ENCODE measurements around the gene DDX11.
"Not testable (repeated sequence)": the region's sequence is repeated elsewhere in the genome, so short reads cannot be mapped to it uniquely, and the experiment has no call there.

Gene DDX11

DNA sequence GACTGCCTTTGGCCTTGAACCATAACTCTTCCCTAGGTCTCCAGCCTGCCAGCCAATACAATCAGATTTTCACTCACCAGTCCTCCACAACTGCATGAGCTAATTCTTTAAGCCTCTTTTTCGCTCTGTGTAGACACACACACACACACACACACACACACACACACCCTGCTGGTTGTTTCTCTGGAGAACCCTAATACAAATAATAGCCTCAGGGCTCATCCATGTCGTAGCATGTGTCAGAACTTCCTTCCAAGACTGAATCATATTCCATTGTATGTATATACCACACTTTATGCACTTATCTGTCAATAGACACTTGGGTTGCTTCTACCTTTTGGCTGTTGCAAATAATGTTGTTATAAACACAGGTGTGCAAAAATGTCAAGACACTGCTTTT, 6.0 kb upstream of the DDX11 start:
- not testable (repeated sequence) for DNase-seq (ENCODE audit: low spot score)

DNA sequence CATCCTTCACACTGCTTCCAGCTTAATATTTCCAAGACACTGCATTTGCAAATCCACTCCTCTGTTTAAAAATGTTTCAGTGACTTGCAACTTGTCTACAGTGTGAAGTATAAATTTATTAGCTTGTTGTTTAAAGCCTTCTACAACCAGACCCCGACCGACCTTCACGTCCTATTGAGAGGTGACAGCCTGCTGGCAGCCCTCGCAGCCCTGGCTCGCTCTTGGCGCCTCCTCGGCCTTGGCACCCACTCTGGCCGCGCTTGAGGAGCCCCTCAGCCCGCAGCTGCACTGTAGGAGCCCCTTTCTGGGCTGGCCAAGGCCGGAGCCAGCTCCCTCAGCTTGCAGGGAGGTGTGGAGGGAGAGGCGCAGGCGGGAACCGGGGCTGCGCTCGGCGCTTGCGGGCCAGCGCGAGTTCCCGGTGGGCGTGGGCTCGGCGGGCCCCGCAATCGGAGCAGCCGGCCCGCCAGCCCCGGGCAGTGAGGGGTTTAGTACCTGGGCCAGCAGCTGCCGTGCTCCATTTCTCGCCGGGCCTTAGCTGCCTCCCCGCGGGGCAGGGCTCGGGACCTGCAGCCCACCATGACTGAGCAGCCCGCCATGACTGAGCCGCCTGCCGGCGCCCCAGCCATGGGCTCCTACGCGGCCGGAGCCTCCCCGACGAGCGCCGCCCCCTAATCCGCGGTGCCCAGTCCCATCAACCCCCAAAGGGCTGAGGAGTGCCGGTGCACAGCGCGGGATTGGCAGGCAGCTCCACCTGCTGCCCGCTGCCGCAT, 2.5 kb upstream of the DDX11 start:
- DNase-seq (ENCODE audit: low spot score) = not testable (repeated sequence)

- DNase-seq (ENCODE audit: low spot score) = not testable (repeated sequence)
Observed at GRCh38 chr12:31072962-31073361, 698 bp upstream of the DDX11 start.

GRCh38 chr12:31074333-31074874, 744 bp downstream of the DDX11 start:
- peak; percentile 62 for DNase-seq (ENCODE audit: low spot score)

DNA sequence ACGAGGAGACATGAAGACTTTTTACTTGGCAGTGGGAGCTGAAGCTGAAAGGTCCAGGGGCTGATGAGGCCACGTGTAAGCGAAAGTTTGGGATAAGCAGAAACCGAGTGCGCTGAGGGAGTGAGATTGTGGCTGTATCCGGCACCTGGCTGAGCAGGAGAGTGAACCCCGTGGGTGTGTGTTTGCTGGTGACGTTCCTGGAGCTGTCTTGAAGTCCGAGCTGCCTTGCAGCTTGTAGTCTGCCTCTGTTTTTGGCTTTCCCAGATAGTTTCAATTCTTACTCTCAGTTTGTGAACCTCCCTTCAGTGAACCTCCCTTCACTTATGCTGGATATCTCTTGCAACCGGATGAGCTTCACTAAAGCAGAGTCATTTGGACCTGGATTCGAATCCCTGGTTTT, 2.5 kb downstream of the DDX11 start:
- DNase-seq (ENCODE audit: low spot score) = not testable (repeated sequence)

- not testable (repeated sequence) for DNase-seq (ENCODE audit: low spot score)
Observed at GRCh38 chr12:31077095-31077494, 3.4 kb downstream of the DDX11 start.

DNA sequence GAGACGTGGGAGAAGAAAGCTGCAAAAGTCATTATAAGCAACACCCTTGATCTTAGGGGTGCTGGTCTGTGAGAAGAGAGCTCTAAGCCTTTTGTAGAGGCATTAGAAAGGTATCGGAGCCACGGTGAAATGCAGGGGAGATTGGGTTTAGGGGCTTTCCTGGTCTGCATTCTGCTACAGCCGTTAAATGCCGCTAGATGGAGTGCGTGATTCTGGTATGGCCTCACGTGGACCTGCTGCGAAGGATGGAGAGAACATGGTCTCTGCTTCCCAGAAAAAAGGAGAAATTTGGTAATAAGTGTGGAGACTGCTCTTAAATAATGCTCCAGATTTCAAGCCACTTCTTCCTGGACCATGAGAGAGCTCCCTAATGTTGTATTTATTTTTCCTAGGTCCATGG, 4.3 kb downstream of the DDX11 start:
- DNase-seq (ENCODE audit: low spot score) = not testable (repeated sequence)

GRCh38 chr12:31079421-31079820, 5.8 kb downstream of the DDX11 start:
- not testable (repeated sequence) for DNase-seq (ENCODE audit: low spot score)

DNA sequence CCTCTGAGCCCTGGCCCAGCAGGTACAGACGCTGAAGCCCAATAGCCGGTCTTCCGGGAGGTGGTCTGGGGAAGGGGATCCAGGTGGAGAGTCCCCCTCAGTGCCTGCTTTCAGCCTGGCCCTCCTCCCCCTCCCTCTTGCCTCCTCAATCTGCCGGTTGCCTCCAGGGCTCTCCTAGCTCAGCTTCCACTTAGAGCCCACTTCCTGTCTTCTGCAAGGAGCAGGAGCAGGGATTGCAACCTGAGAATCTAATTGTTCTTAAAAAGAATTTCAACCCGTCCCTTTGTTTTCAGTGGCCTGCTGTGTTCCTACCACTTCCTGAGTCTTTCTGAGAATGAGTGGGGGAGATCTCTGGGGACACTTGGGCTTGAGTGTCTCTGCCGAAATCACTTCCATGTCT, 6.6 kb downstream of the DDX11 start:
- DNase-seq (ENCODE audit: low spot score) = not testable (repeated sequence)

GRCh38 chr12:31081274-31081673, 7.6 kb downstream of the DDX11 start:
- not testable (repeated sequence) for DNase-seq (ENCODE audit: low spot score)

DNA sequence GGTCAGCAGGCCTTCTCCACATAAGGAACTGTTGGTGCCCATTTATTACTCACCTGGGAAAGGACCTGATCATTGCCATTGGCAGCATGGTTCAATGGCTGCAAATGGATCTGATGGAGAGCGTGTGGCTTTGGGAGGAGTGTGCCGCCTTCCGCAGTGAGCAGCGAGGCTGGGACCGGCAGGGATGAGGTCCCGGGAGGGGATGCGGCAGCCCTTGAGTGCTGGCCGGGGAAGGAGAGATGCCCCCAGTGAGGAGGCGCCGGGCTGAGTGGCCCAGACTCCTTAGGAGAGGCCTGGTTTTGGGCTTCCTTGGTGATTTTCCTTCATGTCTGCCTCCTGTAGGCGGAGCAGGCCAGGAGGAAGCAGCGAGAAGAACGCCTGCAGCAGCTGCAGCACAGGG, 10.6 kb downstream of the DDX11 start:
- DNase-seq (ENCODE audit: low spot score) = not testable (repeated sequence)

GRCh38 chr12:31086032-31086431, 12.4 kb downstream of the DDX11 start:
- DNase-seq (ENCODE audit: low spot score) = not testable (repeated sequence)

GRCh38 chr12:31087486-31087885, 13.8 kb downstream of the DDX11 start:
- DNase-seq (ENCODE audit: low spot score) = not testable (repeated sequence)

- not testable (repeated sequence) for DNase-seq (ENCODE audit: low spot score)
Observed at GRCh38 chr12:31087956-31088355, 14.3 kb downstream of the DDX11 start.

DNA sequence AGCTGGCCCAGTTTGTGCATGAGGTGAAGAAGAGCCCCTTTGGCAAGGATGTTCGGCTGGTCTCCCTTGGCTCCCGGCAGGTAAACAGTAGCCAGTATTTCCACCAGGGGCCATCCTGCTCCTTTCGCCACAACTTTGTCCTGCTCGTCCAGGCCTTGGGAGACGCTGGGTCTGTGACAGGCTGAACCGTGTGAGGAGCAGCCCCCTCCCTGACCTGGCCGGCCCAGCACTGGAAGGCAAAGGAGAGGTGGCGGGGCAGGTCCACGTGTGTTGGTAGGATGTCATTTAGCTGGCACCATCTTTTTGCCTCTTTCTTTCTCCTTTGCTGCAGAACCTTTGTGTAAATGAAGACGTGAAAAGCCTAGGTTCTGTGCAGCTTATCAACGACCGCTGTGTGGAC, 15.4 kb downstream of the DDX11 start:
- DNase-seq (ENCODE audit: low spot score) = no peak

DNA sequence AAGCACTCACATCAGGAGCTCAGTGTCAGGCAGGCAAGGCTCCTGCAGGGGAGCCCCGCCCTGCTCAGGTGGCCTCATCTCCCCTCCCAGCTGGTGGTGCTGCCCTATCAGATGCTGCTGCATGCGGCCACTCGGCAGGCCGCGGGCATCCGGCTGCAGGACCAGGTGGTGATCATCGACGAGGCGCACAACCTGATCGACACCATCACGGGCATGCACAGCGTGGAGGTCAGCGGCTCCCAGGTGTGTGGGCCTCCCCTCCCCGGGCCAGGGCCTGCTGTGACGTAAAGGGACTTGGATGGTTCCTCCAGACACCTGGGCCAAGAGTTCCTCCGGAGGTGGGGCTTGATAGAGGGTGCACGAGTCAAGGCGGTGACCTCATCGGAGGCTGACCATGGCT, 18.0 kb downstream of the DDX11 start:
- DNase-seq (ENCODE audit: low spot score) = not testable (repeated sequence)

DNA sequence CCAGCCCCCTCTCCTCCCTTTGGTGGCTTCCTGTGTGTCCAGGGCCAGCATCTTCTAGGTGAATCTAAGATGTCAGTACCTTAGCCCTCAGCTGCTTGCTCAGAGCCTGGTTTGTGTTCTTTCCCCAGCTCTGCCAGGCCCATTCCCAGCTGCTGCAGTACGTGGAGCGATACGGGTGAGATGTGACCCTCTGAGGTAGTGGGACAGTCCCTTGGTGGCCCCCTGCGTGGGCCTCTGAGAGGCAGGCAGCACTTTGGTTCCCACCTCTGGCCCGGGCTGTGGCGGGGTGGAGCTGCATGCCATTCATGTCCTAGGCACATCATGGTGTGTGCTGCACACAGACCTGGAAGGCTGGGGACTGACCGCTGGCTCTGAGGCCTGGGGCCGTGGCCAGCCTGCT, 19.1 kb downstream of the DDX11 start:
- DNase-seq (ENCODE audit: low spot score) = not testable (repeated sequence)

DNA sequence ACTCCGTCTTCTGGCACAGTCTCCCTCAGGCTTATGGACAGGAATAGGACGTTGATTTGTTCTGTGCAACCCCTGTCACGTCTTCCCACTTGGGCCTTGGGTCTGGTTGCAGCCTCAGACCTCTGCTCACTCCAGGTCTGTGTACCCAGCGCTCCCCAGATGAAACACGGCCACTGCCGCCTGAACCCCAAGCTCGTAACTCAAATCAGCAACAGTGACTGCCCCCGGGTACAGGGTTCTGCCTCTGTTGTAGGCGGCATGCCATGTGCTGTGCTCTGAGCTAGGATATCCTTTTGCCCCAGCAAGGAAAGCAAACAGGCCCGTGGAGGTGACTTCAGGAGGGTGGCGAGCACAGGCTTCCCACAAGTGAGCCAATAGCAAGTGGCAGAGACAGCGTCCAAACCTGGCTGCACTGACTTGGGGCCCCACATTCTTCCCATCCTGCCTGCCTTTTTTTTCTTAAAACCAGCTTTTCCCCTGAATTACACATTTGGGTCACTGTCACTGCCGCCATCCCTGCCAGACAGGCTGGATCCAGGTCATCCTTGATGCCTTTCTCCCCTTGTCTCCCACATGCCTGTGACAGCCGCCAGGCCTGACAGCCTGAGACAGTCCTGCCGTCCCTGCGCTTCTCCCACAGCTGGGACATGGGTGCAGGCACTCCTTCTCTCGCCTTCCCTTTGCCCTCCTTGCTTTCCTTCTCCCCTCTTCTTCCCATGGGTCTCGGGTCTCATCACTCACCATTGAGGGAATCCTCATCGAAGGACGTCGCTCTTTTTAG, 21.6 kb downstream of the DDX11 start:
- DNase-seq (ENCODE audit: low spot score) = not testable (repeated sequence)

GRCh38 chr12:31096251-31097065, 22.8 kb downstream of the DDX11 start:
- DNase-seq (ENCODE audit: low spot score) = not testable (repeated sequence)

GRCh38 chr12:31097819-31098218, 24.2 kb downstream of the DDX11 start:
- DNase-seq (ENCODE audit: low spot score) = not testable (repeated sequence)

GRCh38 chr12:31098363-31098762, 24.7 kb downstream of the DDX11 start:
- DNase-seq (ENCODE audit: low spot score) = not testable (repeated sequence)

DNA sequence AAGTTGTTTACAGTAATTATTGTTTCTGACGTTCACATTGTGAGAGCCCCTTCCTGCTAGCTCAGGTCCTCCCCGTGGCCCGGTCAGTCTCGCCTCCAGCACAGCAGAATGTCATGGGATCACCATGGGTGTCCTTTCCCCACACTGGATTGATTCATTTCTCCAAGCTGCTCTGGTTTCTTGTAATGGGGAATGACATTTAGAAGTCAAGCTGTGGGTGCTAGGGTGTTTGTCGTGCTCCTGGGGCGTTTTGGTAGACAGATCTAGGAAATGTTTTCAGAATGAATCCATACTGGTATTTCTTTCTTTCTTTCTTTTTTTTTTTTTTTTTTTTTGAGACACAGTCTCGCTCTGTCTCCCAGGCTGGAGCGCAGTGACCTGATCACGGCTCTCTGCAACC, 25.1 kb downstream of the DDX11 start:
- DNase-seq (ENCODE audit: low spot score) = not testable (repeated sequence)

All from NAMALWA (cell line).